Measurements from ENCODE around the gene UBE2J2. TPM values are rescaled to one million over a fixed set of nuclear protein-coding genes. Genes with fewer than 3 reads are reported as not detected.

The UBE2J2 gene
- total and polyA plus RNA-seq, 2 experiments from 2014 or later = 47.1 to 70.2 TPM

DNA sequence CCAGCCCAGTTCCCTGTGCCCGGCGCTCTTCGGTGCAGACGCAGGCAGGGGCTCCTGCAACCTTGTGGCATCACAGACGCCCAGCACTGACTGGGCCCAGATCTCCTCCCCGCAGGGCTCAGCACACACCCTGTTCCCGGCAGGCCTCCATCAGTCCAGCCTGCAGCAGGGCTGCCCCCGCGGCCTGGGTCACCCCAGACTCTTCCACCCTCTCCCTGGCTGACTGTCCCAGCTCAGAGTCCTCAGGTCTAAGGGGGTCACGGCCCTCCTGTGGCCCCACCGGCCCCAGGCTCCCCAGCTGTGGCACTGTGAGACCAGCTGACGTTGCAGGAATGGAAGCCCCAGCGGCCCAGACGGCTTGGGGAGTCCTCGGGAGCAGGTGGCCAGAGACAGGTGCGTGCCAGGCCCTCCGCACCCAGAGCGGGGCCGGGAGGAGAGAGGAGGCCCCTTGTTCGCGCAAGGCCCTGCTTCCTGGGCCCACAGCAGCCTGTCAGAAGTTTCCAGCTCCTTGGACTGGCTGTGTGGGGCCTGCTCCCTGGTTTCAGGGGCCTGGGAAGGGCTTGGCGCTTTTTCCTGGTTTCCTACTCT lies 37.4 kb downstream of the UBE2J2 start:
- Histone ChIP-seq H3K4me2 (no peak overlapping the region), H3F3A (replicated peaks; ENCODE audit: low read depth) (peaks cover 6% of the 10 kb centered on the region; the same call in 1 of the 2 replicates), H3K4me3 (no peak overlapping the region), H3K9me2 (ENCODE audit: insufficient read depth) (no peaks in the 10 kb centered on the region), H3K79me2 (replicated peaks; ENCODE audit: insufficient read depth) (peaks cover 9% of the 10 kb centered on the region), H3K4me1 (ENCODE audit: insufficient read depth) (no peaks in the 10 kb centered on the region), H4K20me1 (replicated peaks; ENCODE audit: insufficient read depth) (peaks cover 8% of the 10 kb centered on the region), H2AFZ (no peak overlapping the region), H3K27ac (ENCODE audit: low read depth) (no peak overlapping the region), H3K27me3 (ENCODE audit: insufficient read depth) (no peaks in the 10 kb centered on the region), H3K36me3 (ENCODE audit: insufficient read depth) (no peaks in the 10 kb centered on the region)
- Mint-ChIP-seq H3K36me3 (ENCODE audit: low read depth) (peaks cover 15% of the 10 kb centered on the region), H3K9me3 (peaks cover 10% of the 10 kb centered on the region), H3K4me3 (no peak overlapping the region), H3K4me1 (peaks cover 11% of the 10 kb centered on the region), H3K27ac (no peak overlapping the region), H3K27me3 (ENCODE audit: insufficient read depth, low read depth, poor library complexity) (peaks cover 14% of the 10 kb centered on the region)
- no peak for ATAC-seq
- TF ChIP-seq CREB1 (CRISPR knock-in tag; IDR thresholded peaks at IDR 0.05; ENCODE audit: low read depth) (no peak), ZNF331 (CRISPR knock-in tag; IDR thresholded peaks at IDR 0.05; ENCODE audit: low read depth) (no peak), JUNB (IDR thresholded peaks at IDR 0.05; ENCODE audit: unreplicated experiment) (no peak), POLR2AphosphoS5 (IDR thresholded peaks at IDR 0.05; ENCODE audit: low read depth) (no peak), EZH2phosphoT487 (IDR thresholded peaks at IDR 0.05; ENCODE audit: unreplicated experiment) (no peak), EZH2 (IDR thresholded peaks at IDR 0.05; ENCODE audit: low read depth, unreplicated experiment) (no peak)
- TF ChIP-seq, protein P1, sequence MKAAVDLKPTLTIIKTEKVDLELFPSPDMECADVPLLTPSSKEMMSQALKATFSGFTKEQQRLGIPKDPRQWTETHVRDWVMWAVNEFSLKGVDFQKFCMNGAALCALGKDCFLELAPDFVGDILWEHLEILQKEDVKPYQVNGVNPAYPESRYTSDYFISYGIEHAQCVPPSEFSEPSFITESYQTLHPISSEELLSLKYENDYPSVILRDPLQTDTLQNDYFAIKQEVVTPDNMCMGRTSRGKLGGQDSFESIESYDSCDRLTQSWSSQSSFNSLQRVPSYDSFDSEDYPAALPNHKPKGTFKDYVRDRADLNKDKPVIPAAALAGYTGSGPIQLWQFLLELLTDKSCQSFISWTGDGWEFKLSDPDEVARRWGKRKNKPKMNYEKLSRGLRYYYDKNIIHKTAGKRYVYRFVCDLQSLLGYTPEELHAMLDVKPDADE (IDR thresholded peaks at IDR 0.05) = no peak
- DNase-seq (ENCODE audit: low spot score) = no peak

DNA sequence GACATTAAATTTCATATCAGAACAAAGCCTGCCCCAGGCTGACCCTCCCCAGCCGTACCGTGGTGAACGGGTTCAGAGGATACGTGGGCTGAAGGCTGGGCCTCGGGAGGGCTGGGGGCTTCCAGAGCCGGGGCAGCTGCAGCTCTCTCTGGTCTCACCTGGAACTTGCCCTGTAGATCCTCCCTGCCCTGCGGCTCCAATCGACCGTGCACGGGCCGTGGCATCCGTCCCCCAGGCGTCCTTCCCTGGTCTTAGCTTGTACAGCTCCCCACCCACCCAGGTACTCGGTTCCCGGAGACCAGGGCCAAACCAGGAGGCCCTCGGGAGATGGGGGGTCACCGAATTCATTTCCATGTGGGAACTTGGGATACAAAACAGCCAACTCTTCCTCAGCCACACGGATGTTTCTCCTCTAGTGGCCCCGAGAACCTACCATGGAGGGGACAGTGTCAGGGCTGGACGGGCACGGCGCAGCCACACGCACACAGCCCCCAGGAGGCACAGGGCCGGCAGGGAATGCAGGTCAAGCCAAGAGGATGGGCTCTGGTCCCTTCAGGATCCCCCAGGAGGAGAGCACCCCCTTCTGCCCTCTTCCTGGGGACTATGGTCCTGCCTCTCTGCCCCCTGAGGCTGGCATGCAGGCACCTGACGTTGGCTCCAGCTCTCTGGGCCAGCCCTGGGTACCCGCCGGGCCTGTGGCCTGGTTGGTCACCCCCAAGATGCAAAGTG lies 38.5 kb downstream of the UBE2J2 start:
- Mint-ChIP-seq H3K36me3 (ENCODE audit: low read depth) (peaks cover 15% of the 10 kb centered on the region), H3K27ac (no peak overlapping the region), H3K4me3 (no peak overlapping the region), H3K9me3 (peaks cover 10% of the 10 kb centered on the region), H3K4me1 (peaks cover 18% of the 10 kb centered on the region), H3K27me3 (ENCODE audit: insufficient read depth, low read depth, poor library complexity) (peaks cover 12% of the 10 kb centered on the region)
- peaks cover 8% of the 10 kb centered on the region for H4K20me1 ChIP-seq (replicated peaks; ENCODE audit: insufficient read depth)
- H3K27me3 ChIP-seq (ENCODE audit: insufficient read depth) = no peaks in the 10 kb centered on the region
- no peak overlapping the region for H3K27ac ChIP-seq (ENCODE audit: low read depth)
- H2AFZ ChIP-seq = no peak overlapping the region
- no peaks in the 10 kb centered on the region for H3K36me3 ChIP-seq (ENCODE audit: insufficient read depth)
- TF ChIP-seq, protein P2, sequence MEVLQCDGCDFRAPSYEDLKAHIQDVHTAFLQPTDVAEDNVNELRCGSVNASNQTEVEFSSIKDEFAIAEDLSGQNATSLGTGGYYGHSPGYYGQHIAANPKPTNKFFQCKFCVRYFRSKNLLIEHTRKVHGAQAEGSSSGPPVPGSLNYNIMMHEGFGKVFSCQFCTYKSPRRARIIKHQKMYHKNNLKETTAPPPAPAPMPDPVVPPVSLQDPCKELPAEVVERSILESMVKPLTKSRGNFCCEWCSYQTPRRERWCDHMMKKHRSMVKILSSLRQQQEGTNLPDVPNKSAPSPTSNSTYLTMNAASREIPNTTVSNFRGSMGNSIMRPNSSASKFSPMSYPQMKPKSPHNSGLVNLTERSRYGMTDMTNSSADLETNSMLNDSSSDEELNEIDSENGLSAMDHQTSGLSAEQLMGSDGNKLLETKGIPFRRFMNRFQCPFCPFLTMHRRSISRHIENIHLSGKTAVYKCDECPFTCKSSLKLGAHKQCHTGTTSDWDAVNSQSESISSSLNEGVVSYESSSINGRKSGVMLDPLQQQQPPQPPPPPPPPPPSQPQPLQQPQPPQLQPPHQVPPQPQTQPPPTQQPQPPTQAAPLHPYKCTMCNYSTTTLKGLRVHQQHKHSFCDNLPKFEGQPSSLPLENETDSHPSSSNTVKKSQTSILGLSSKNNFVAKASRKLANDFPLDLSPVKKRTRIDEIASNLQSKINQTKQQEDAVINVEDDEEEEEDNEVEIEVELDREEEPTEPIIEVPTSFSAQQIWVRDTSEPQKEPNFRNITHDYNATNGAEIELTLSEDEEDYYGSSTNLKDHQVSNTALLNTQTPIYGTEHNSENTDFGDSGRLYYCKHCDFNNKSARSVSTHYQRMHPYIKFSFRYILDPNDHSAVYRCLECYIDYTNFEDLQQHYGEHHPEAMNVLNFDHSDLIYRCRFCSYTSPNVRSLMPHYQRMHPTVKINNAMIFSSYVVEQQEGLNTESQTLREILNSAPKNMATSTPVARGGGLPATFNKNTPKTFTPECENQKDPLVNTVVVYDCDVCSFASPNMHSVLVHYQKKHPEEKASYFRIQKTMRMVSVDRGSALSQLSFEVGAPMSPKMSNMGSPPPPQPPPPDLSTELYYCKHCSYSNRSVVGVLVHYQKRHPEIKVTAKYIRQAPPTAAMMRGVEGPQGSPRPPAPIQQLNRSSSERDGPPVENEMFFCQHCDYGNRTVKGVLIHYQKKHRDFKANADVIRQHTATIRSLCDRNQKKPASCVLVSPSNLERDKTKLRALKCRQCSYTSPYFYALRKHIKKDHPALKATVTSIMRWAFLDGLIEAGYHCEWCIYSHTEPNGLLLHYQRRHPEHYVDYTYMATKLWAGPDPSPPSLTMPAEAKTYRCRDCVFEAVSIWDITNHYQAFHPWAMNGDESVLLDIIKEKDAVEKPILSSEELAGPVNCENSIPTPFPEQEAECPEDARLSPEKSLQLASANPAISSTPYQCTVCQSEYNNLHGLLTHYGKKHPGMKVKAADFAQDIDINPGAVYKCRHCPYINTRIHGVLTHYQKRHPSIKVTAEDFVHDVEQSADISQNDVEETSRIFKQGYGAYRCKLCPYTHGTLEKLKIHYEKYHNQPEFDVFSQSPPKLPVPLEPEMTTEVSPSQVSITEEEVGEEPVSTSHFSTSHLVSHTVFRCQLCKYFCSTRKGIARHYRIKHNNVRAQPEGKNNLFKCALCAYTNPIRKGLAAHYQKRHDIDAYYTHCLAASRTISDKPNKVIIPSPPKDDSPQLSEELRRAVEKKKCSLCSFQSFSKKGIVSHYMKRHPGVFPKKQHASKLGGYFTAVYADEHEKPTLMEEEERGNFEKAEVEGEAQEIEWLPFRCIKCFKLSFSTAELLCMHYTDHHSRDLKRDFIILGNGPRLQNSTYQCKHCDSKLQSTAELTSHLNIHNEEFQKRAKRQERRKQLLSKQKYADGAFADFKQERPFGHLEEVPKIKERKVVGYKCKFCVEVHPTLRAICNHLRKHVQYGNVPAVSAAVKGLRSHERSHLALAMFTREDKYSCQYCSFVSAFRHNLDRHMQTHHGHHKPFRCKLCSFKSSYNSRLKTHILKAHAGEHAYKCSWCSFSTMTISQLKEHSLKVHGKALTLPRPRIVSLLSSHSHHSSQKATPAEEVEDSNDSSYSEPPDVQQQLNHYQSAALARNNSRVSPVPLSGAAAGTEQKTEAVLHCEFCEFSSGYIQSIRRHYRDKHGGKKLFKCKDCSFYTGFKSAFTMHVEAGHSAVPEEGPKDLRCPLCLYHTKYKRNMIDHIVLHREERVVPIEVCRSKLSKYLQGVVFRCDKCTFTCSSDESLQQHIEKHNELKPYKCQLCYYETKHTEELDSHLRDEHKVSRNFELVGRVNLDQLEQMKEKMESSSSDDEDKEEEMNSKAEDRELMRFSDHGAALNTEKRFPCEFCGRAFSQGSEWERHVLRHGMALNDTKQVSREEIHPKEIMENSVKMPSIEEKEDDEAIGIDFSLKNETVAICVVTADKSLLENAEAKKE (CRISPR knock-in tag; IDR thresholded peaks at IDR 0.05) = no peak
- TF ChIP-seq STAT1 (IDR thresholded peaks at IDR 0.05; ENCODE audit: unreplicated experiment) (no peak), JUNB (IDR thresholded peaks at IDR 0.05; ENCODE audit: unreplicated experiment) (no peak), EZH2phosphoT487 (IDR thresholded peaks at IDR 0.05; ENCODE audit: unreplicated experiment) (no peak)
- TF ChIP-seq, protein P3, sequence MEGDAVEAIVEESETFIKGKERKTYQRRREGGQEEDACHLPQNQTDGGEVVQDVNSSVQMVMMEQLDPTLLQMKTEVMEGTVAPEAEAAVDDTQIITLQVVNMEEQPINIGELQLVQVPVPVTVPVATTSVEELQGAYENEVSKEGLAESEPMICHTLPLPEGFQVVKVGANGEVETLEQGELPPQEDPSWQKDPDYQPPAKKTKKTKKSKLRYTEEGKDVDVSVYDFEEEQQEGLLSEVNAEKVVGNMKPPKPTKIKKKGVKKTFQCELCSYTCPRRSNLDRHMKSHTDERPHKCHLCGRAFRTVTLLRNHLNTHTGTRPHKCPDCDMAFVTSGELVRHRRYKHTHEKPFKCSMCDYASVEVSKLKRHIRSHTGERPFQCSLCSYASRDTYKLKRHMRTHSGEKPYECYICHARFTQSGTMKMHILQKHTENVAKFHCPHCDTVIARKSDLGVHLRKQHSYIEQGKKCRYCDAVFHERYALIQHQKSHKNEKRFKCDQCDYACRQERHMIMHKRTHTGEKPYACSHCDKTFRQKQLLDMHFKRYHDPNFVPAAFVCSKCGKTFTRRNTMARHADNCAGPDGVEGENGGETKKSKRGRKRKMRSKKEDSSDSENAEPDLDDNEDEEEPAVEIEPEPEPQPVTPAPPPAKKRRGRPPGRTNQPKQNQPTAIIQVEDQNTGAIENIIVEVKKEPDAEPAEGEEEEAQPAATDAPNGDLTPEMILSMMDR (conservative IDR thresholded peaks at IDR 0.05; ENCODE audit: low read depth in 2 of 2) = no peak
- ATAC-seq = no peak
- no peaks in the 10 kb centered on the region for H3K9me2 ChIP-seq (ENCODE audit: insufficient read depth)
- peaks cover 20% of the 10 kb centered on the region for H3K79me2 ChIP-seq (replicated peaks; ENCODE audit: insufficient read depth)
- H3K4me2 ChIP-seq = no peak overlapping the region
- H3F3A ChIP-seq (replicated peaks; ENCODE audit: low read depth) = peaks cover 10% of the 10 kb centered on the region; the same call in 1 of the 2 replicates
- no peak for DNase-seq (ENCODE audit: low spot score)
- no peak overlapping the region for H3K4me3 ChIP-seq
- H3K4me1 ChIP-seq (ENCODE audit: insufficient read depth) = peaks cover 6% of the 10 kb centered on the region

Data from GM23338 (cell line).